ENCODE data around the gene HAPLN1.
"Not testable (repeated sequence)": the region's sequence is repeated elsewhere in the genome, so short reads cannot be mapped to it uniquely, and the experiment has no call there.

The HAPLN1 gene

GRCh38 chr5:83744821-83745220 lies 24.2 kb upstream of the HAPLN1 start:
- no peak overlapping the region for H3K4me2 ChIP-seq (ENCODE audit: insufficient read depth, low read length)
- H2AFZ ChIP-seq (ENCODE audit: low read depth, low read length), result no peak overlapping the region
- no peaks in the 10 kb centered on the region for H3K27me3 ChIP-seq (ENCODE audit: insufficient read depth, low read length, poor library complexity)
- no peaks in the 10 kb centered on the region for H4K20me1 ChIP-seq (ENCODE audit: insufficient read depth, low read length)
- H3K4me1 ChIP-seq (ENCODE audit: insufficient read depth, low read length), result no peaks in the 10 kb centered on the region
- no peaks in the 10 kb centered on the region for H3K36me3 ChIP-seq (ENCODE audit: insufficient read depth, low read length)
- no peaks in the 10 kb centered on the region for H3K79me2 ChIP-seq (ENCODE audit: insufficient read depth, low read length)
- ATAC-seq (ENCODE audit: insufficient read depth, low read depth) (no peak), DNase-seq (no peak)
- H3K9me3 ChIP-seq (ENCODE audit: insufficient read depth, low read length, severe bottlenecking), result no peaks in the 10 kb centered on the region
- no peak overlapping the region for H3K4me3 ChIP-seq (ENCODE audit: low read depth in 1 of 2, low read length in 2 of 2)
- TF ChIP-seq, protein P1, sequence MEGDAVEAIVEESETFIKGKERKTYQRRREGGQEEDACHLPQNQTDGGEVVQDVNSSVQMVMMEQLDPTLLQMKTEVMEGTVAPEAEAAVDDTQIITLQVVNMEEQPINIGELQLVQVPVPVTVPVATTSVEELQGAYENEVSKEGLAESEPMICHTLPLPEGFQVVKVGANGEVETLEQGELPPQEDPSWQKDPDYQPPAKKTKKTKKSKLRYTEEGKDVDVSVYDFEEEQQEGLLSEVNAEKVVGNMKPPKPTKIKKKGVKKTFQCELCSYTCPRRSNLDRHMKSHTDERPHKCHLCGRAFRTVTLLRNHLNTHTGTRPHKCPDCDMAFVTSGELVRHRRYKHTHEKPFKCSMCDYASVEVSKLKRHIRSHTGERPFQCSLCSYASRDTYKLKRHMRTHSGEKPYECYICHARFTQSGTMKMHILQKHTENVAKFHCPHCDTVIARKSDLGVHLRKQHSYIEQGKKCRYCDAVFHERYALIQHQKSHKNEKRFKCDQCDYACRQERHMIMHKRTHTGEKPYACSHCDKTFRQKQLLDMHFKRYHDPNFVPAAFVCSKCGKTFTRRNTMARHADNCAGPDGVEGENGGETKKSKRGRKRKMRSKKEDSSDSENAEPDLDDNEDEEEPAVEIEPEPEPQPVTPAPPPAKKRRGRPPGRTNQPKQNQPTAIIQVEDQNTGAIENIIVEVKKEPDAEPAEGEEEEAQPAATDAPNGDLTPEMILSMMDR (IDR thresholded peaks at IDR 0.05; ENCODE audit: borderline replicate concordance, extremely low read depth, low read length, poor library complexity, severe bottlenecking), result no peak
- TF ChIP-seq EZH2 (IDR thresholded peaks at IDR 0.05; ENCODE audit: borderline replicate concordance, low read depth, low read length, severe bottlenecking), result no peak
- no peak overlapping the region for H3K27ac ChIP-seq (ENCODE audit: low read length)
- no peak overlapping the region for H3K9ac ChIP-seq (ENCODE audit: low read depth, low read length)

DNA sequence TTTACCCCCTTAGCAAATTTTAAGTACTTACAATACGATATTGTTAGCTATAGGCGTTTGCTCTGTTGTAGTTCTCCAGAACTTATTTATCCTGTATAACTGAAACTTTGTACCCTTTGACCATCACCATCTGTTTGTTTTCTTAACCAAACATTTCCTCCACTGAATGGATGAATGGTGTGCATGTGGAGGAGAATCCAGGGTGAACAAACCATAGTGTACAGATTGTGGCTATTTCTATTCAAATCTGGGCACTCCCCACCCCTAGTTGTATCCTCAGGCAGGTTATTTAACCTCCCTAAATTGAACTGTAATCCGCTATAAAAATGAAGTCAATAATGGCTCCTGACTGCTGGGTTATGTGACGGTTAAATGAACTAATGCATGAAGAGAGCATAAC lies 21.4 kb upstream of the HAPLN1 start:
- no peak for TF ChIP-seq EZH2 (IDR thresholded peaks at IDR 0.05; ENCODE audit: borderline replicate concordance, low read depth, low read length, severe bottlenecking)
- TF ChIP-seq, protein P1 (IDR thresholded peaks at IDR 0.05; ENCODE audit: borderline replicate concordance, extremely low read depth, low read length, poor library complexity, severe bottlenecking), result no peak
- no peak overlapping the region for H3K27ac ChIP-seq (ENCODE audit: low read length)
- H3K4me1 ChIP-seq (ENCODE audit: insufficient read depth, low read length), result no peaks in the 10 kb centered on the region
- ATAC-seq (ENCODE audit: insufficient read depth, low read depth), result no peak
- no peak overlapping the region for H2AFZ ChIP-seq (ENCODE audit: low read depth, low read length)
- DNase-seq, result no peak
- no peaks in the 10 kb centered on the region for H3K9me3 ChIP-seq (ENCODE audit: insufficient read depth, low read length, severe bottlenecking)
- no peak overlapping the region for H3K4me2 ChIP-seq (ENCODE audit: insufficient read depth, low read length)
- H3K4me3 ChIP-seq (ENCODE audit: low read depth in 1 of 2, low read length in 2 of 2), result no peak overlapping the region
- no peaks in the 10 kb centered on the region for H3K79me2 ChIP-seq (ENCODE audit: insufficient read depth, low read length)
- no peaks in the 10 kb centered on the region for H3K36me3 ChIP-seq (ENCODE audit: insufficient read depth, low read length)
- H4K20me1 ChIP-seq (ENCODE audit: insufficient read depth, low read length), result no peaks in the 10 kb centered on the region
- no peaks in the 10 kb centered on the region for H3K27me3 ChIP-seq (ENCODE audit: insufficient read depth, low read length, poor library complexity)
- no peak overlapping the region for H3K9ac ChIP-seq (ENCODE audit: low read depth, low read length)

DNA sequence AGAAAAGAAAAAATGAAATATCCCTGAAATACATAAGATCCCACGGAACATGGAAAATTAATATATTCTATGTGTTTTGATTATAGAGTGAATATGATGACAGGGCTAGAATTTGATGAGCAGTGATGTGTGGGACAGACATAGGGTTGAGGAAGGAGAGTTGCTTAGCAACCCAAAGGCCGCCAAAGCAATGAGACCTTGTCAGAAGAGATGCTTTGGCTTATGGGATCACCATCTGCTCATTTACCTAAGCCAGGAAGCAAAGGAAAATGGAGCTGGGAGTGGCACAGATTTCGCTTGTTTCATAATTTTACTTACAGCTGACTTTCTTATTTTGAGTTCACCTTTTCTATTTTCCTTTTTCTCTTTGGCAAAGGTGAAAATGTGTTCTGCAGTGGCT lies 20.9 kb upstream of the HAPLN1 start:
- no peak overlapping the region for H3K4me3 ChIP-seq (ENCODE audit: low read depth in 1 of 2, low read length in 2 of 2)
- H3K27ac ChIP-seq (ENCODE audit: low read length), result no peak overlapping the region
- no peaks in the 10 kb centered on the region for H3K27me3 ChIP-seq (ENCODE audit: insufficient read depth, low read length, poor library complexity)
- no peaks in the 10 kb centered on the region for H3K36me3 ChIP-seq (ENCODE audit: insufficient read depth, low read length)
- ATAC-seq (ENCODE audit: insufficient read depth, low read depth), result no peak
- H4K20me1 ChIP-seq (ENCODE audit: insufficient read depth, low read length), result no peaks in the 10 kb centered on the region
- TF ChIP-seq EZH2 (IDR thresholded peaks at IDR 0.05; ENCODE audit: borderline replicate concordance, low read depth, low read length, severe bottlenecking), result no peak
- TF ChIP-seq, protein P1 (IDR thresholded peaks at IDR 0.05; ENCODE audit: borderline replicate concordance, extremely low read depth, low read length, poor library complexity, severe bottlenecking), result no peak
- no peak overlapping the region for H2AFZ ChIP-seq (ENCODE audit: low read depth, low read length)
- H3K9me3 ChIP-seq (ENCODE audit: insufficient read depth, low read length, severe bottlenecking), result no peaks in the 10 kb centered on the region
- no peak for DNase-seq
- H3K4me2 ChIP-seq (ENCODE audit: insufficient read depth, low read length), result no peak overlapping the region
- H3K4me1 ChIP-seq (ENCODE audit: insufficient read depth, low read length), result no peaks in the 10 kb centered on the region
- H3K79me2 ChIP-seq (ENCODE audit: insufficient read depth, low read length), result no peaks in the 10 kb centered on the region
- no peak overlapping the region for H3K9ac ChIP-seq (ENCODE audit: low read depth, low read length)

DNA sequence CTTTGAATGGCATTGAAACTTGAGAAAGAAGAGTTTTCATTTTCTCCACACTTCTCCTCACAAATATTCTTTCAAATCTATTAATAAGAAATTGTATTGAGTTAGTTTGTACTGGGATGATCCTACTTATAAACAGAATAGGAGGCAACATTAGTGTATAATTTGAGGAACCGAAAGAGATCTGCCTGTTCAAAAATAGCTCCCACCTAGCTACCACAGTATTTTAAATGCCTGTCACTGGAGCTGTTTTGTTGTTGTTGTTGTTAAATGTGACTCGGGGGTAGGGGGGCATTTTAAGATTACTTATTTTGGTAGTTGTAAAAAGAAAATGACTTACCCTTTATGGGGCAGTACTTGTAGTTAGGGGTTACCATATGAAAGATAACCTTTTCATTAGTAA lies 20.1 kb upstream of the HAPLN1 start:
- Histone ChIP-seq H3K36me3 (ENCODE audit: insufficient read depth, low read length) (no peaks in the 10 kb centered on the region), H3K4me3 (ENCODE audit: low read depth in 1 of 2, low read length in 2 of 2) (no peak overlapping the region), H3K27ac (ENCODE audit: low read length) (no peak overlapping the region), H3K4me2 (ENCODE audit: insufficient read depth, low read length) (no peak overlapping the region), H3K9me3 (ENCODE audit: insufficient read depth, low read length, severe bottlenecking) (no peaks in the 10 kb centered on the region), H3K79me2 (ENCODE audit: insufficient read depth, low read length) (no peaks in the 10 kb centered on the region), H3K9ac (ENCODE audit: low read depth, low read length) (no peak overlapping the region), H3K4me1 (ENCODE audit: insufficient read depth, low read length) (no peaks in the 10 kb centered on the region), H2AFZ (ENCODE audit: low read depth, low read length) (no peak overlapping the region), H4K20me1 (ENCODE audit: insufficient read depth, low read length) (no peaks in the 10 kb centered on the region), H3K27me3 (ENCODE audit: insufficient read depth, low read length, poor library complexity) (no peaks in the 10 kb centered on the region)
- no peak for TF ChIP-seq EZH2 (IDR thresholded peaks at IDR 0.05; ENCODE audit: borderline replicate concordance, low read depth, low read length, severe bottlenecking)
- TF ChIP-seq, protein P1 (IDR thresholded peaks at IDR 0.05; ENCODE audit: borderline replicate concordance, extremely low read depth, low read length, poor library complexity, severe bottlenecking), result no peak
- DNase-seq (no peak), ATAC-seq (ENCODE audit: insufficient read depth, low read depth) (no peak)

GRCh38 chr5:83736169-83736568 lies 15.5 kb upstream of the HAPLN1 start:
- not testable (repeated sequence) for H2AFZ ChIP-seq (ENCODE audit: low read depth, low read length); H4K20me1 ChIP-seq (ENCODE audit: insufficient read depth, low read length); H3K79me2 ChIP-seq (ENCODE audit: insufficient read depth, low read length); H3K36me3 ChIP-seq (ENCODE audit: insufficient read depth, low read length); H3K4me3 ChIP-seq (ENCODE audit: low read depth in 1 of 2, low read length in 2 of 2); DNase-seq; H3K27ac ChIP-seq (ENCODE audit: low read length); H3K4me2 ChIP-seq (ENCODE audit: insufficient read depth, low read length); H3K9me3 ChIP-seq (ENCODE audit: insufficient read depth, low read length, severe bottlenecking); H3K27me3 ChIP-seq (ENCODE audit: insufficient read depth, low read length, poor library complexity); ATAC-seq (ENCODE audit: insufficient read depth, low read depth); H3K4me1 ChIP-seq (ENCODE audit: insufficient read depth, low read length); H3K9ac ChIP-seq (ENCODE audit: low read depth, low read length)
